ENCODE measurements around the gene CBX5.

- TF ChIP-seq CTCF (IDR thresholded peaks at IDR 0.05) = no peak
- no peak for TF ChIP-seq POLR2A (IDR thresholded peaks at IDR 0.05)
- no peak for TF ChIP-seq POLR2AphosphoS5 (IDR thresholded peaks at IDR 0.05)
These were observed 82.5 kb downstream of the CBX5 start for GRCh38 chr12:54197431-54197909.

Measured in gastroesophageal sphincter (tissue), 3 donors.